ENCODE data around the gene LSR.
A peak's percentile ranks its signal among the peaks of the same experiment; 100 is the strongest.

LSR gene

GRCh38 chr19:35204799-35205732, 43.7 kb upstream of the LSR start:
- CTCF ChIA-PET = interaction anchor here (1.1 to 1.2 kb wide), 2 partner anchors 36 to 51 kb away, joined by 3 read pairs; partner anchors contain the start of gene FXYD5
- H3K4me1 ChIP-seq (ENCODE audit: control insufficient read depth, insufficient read depth, low read length) = no peaks in the 10 kb centered on the region
- H3K4me3 ChIP-seq (ENCODE audit: low read depth, low read length) = no peak overlapping the region
- H3K9me3 ChIP-seq (ENCODE audit: control insufficient read depth, insufficient read depth, low read depth, low read length) = no peaks in the 10 kb centered on the region
- TF ChIP-seq ZNF366 (tag by site-specific recombination; conservative IDR thresholded peaks at IDR 0.05) = peak; percentile 74
- TF ChIP-seq PRDM1 (tag by site-specific recombination; IDR thresholded peaks at IDR 0.05) = peak; percentile 85
- TF ChIP-seq ZNF324 (tag by site-specific recombination; IDR thresholded peaks at IDR 0.05) = no peak
- H3K27ac ChIP-seq (ENCODE audit: extremely low read depth, low read depth, low read length) = no peak overlapping the region
- POLR2A ChIA-PET = interaction anchor here (0.6 kb wide), 2 partner anchors 75 to 633 kb away, joined by 5 read pairs; no protein-coding TSS in a partner anchor
- peaks cover 0 to 4% of the 10 kb centered on the region in 2 experiments; a peak in 1 of 3 replicates for H3K36me3 ChIP-seq (ENCODE audit: control insufficient read depth in 2 of 2, insufficient read depth in 1 of 2, low read length in 2 of 2)

GRCh38 chr19:35205733-35206323, 43.0 kb upstream of the LSR start:
- 0 out of 2 replicates have a peak, but pooled peaks have one; percentile 31 for TF ChIP-seq ZNF24 (tag by site-specific recombination; IDR thresholded peaks at IDR 0.05)
- TF ChIP-seq OSR2 (tag by site-specific recombination; IDR thresholded peaks at IDR 0.05) = no peak
- ChIA-PET POLR2A (no interaction called here), CTCF (interaction anchor here (0.6 to 1.2 kb wide), 3 partner anchors 23 to 51 kb away, joined by 3 read pairs; partner anchors contain the start of gene FXYD5)
- no peak overlapping the region for H3K27ac ChIP-seq (ENCODE audit: extremely low read depth, low read depth, low read length)
- H3K4me1 ChIP-seq (ENCODE audit: control insufficient read depth, insufficient read depth, low read length) = no peaks in the 10 kb centered on the region
- H3K36me3 ChIP-seq (ENCODE audit: control insufficient read depth in 2 of 2, insufficient read depth in 1 of 2, low read length in 2 of 2) = peaks cover 0 to 5% of the 10 kb centered on the region in 2 experiments; a peak in 1 of 3 replicates
- H3K4me3 ChIP-seq (ENCODE audit: low read depth, low read length) = no peak overlapping the region
- H3K9me3 ChIP-seq (ENCODE audit: control insufficient read depth, insufficient read depth, low read depth, low read length) = no peaks in the 10 kb centered on the region

GRCh38 chr19:35206379-35206778, 42.4 kb upstream of the LSR start:
- no peak overlapping the region for H3K27ac ChIP-seq (ENCODE audit: extremely low read depth, low read depth, low read length)
- H3K4me1 ChIP-seq (ENCODE audit: control insufficient read depth, insufficient read depth, low read length) = no peaks in the 10 kb centered on the region
- CTCF ChIA-PET = interaction anchor here (0.6 to 1.2 kb wide), 3 partner anchors 22 to 52 kb away, joined by 3 read pairs; partner anchors contain the start of gene FXYD5
- H3K9me3 ChIP-seq (ENCODE audit: control insufficient read depth, insufficient read depth, low read depth, low read length) = no peaks in the 10 kb centered on the region
- peaks cover 0 to 5% of the 10 kb centered on the region in 2 experiments; a peak in 1 of 3 replicates for H3K36me3 ChIP-seq (ENCODE audit: control insufficient read depth in 2 of 2, insufficient read depth in 1 of 2, low read length in 2 of 2)
- POLR2A ChIA-PET = no interaction called here
- peak; percentile 35; the same call in 1 of the 2 replicates for TF ChIP-seq ZNF174 (tag by site-specific recombination; IDR thresholded peaks at IDR 0.05)
- TF ChIP-seq PRDM2 (tag by site-specific recombination; IDR thresholded peaks at IDR 0.05; ENCODE audit: borderline replicate concordance) = no peak
- no peak for TF ChIP-seq ZNF670 (tag by site-specific recombination; IDR thresholded peaks at IDR 0.05; ENCODE audit: low read depth)
- TF ChIP-seq ZNF707 (tag by site-specific recombination; IDR thresholded peaks at IDR 0.05) = no peak
- TF ChIP-seq ZNF513 (tag by site-specific recombination; IDR thresholded peaks at IDR 0.05) = no peak
- TF ChIP-seq ZNF560 (tag by site-specific recombination; IDR thresholded peaks at IDR 0.05; ENCODE audit: borderline replicate concordance) = 0 out of 2 replicates have a peak, but pooled peaks have one; percentile 3
- no peak for TF ChIP-seq YY1 (tag by site-specific recombination; IDR thresholded peaks at IDR 0.05)
- 0 out of 2 replicates have a peak, but pooled peaks have one; percentile 5 for TF ChIP-seq PRDM1 (tag by site-specific recombination; IDR thresholded peaks at IDR 0.05)
- H3K4me3 ChIP-seq (ENCODE audit: low read depth, low read length) = no peak overlapping the region
